HG03558 (cell line): ENCODE data around the gene VPS9D1.
A peak's percentile ranks its signal among the peaks of the same experiment; 100 is the strongest.

ENCODE experiments used
- ATAC-seq: cut with Tn5 transposase; IDR thresholded peaks from one replicate; pipeline ENCODE4 v1.9.1; 2021; ENCODE audit warnings: moderate number of reproducible peaks; ENCODE audit not compliant: unreplicated experiment; ENCODE audit errors: extremely low read depth

VPS9D1 gene, protein sequence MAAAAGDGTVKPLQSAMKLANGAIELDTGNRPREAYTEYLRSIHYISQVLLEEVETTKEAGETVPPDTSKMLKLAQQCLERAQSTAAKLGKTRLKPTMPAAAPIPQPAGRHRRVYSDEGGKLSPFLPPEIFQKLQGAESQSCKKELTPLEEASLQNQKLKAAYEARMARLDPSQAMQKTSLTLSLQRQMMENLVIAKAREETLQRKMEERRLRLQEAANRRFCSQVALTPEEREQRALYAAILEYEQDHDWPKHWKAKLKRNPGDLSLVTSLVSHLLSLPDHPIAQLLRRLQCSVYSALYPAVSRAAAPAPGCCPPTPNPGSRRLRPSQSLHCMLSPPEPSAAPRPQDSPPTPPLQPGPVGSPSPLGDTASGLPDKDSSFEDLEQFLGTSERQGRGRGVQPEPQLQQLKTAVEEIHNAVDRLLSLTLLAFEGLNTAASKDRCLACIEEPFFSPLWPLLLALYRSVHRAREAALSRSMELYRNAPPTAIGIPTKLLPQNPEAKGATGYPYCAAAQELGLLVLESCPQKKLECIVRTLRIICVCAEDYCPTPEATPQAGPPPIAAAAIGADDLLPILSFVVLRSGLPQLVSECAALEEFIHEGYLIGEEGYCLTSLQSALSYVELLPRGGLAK

DNA sequence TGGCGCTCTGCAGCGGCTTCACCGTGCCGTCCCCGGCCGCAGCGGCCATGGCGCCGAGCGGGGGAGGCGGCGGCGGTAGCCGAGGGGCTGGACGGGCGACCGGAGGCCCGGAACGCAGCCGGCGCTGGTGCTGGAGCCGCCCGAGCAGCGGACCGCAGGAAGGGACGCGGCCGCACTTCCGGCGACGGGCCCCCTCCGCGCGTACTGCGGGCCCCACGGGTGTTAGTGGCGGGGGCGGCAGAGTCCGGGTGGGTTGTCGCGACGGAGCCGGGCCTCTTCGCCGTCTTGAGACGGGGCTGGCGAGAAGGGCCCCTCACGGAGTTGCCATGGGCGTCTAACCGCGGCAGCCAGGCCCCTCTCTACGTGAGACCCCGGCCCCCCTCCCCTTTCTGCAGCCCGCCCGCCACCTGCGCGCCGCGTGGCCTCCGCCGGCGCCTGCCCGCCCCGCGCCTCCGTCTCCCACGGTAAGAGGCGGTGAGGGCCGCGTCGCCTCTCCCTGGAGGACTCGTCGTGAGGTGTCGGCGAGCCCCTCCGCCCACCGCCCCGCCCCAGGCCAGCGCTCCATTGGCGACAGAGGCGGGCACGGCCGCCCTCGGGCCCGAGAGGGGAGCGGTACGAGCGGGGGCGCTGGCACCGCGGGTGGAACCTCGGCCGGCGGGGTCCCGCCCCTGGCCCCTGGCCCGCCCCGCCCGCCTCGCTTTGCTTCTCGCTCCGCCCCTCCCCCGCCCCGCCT is at the start of gene VPS9D1, which contains the start of gene ZNF276:
Gene VPS9D1 (minus strand): TSS at position 86 of the 733 bp plus-strand sequence. CDS start 37 bp downstream, at position 49.
Gene ZNF276 (plus strand): TSS at position 725 of the 733 bp plus-strand sequence. CDS start 104 bp downstream, outside the sequence.
- ATAC-seq, result no peak

DNA sequence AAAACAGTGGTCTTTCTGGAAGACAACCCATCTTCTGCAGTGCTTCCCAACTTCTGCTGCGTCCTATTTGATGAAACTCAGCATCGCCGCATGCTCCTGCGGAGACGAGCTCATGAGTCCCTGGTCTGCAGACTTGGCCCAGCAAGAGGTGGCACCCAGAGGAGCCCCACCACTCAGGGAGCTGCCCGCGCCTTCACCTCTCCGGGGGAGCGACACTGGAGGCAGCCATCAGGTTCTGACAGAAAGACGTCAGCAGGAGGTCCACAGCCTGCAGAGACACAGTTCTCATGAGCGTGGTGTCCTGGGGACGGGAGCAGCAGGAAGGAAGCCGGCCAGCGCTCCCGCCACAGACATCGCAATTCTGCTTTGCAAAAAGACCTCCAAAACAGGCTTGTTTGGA is 49.7 kb upstream of the VPS9D1 start:
- ATAC-seq, result no peak

DNA sequence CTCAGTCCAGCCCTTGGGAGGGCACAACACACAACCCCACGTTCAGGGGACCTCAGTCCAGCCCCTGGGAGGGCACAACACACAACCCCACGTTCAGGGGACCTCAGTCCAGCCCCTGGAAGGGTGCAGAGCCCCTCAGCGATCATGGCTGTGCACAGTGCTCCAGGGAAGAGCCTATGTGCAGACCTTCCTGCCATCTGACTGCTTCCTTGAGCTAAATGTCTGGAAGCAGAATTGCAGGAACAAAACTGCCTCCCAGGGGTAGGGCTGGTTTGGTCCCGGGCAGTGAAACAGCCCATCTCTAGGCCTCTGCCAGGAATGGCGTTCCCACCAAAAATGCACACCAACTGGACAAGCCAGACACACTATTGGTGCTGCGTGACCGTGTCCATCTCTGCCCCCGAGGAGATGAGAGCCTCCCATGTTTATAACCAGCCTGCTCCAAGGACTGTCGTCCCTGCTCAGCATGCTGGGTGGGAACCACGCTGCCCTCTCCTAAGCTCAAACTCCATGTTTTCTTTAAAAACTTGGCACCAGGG is 44.7 kb upstream of the VPS9D1 start:
- ATAC-seq, result no peak

DNA sequence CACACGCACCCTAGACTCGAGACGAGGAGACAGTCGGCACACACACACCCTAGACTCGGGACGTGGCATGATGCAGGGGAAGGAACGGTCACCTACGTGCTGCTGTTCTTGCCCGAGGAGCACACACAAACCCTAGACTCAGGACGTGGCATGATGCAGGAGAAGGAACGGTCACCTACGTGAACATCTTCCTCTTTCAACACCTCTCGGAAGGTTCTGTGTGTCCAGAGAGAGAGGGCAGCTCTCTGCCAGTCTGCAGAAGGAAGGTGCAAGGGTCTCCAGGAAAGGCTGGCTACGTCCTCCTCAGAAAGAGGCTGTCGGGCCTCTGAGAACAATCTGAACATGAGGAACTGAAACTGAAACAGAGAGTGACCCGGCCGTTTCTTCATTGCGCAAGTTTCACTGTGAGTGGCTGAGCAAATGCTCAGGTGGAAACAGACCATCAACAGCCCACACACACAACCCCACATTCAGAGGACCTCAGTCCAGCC is 44.1 kb upstream of the VPS9D1 start:
- ATAC-seq, result peak; percentile 63

DNA sequence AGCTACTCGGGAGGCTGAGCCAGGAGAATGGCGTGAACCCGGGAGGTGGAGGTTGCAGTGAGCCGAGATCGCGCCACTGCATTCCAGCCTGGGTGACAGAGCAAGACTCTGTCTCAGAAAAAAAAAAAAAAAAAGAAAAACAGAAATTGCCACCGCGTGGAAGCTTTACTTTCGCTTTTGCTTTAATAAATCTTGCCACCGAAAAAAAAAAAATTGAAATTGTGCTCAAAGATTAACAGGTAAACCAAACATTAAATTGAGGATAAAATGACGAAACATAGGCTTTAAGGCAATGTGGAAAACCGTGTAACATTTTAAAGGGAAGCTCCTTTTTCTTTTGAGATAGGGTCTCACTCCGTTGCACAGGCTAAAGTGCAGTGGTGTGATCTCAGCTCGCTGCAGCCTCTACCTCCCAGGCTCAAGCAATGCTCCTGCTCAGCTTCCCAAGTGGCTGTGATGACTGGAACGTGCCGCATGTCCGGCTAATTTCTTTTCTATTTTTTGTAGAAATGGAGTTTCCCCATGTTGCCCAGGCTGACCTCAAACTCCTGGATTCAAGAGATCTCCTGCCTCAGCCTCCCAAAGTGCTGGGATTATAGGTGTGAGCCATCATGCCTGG is 40.7 kb upstream of the VPS9D1 start:
- ATAC-seq, result no peak

DNA sequence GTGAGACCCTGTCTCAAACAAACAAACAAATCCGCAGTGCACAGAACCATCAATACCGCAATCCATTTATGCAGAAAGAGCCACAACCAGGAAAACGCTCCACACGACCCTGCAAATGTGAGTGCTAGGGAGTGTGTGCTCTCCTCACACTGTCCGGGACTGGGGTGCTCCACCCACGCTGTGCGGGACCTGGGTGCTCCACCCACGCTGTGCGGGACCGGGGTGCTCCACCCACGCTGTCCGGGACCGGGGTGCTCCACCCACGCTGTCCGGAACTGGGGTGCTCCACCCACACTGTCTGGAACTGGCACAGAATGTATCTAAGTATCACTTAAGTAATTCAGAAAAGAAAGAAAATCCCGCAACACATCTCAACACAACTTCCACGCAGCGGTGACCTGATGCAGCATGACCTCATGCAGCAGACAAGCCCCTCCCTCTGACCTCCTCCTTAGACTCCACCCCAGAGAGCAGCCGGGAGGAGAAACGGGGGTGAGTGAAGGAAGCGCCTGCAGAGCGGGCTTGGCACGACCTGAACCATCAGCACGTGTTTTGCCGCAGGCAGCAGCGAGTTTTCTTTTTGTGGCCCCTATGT is 39.1 kb upstream of the VPS9D1 start:
- no peak for ATAC-seq

DNA sequence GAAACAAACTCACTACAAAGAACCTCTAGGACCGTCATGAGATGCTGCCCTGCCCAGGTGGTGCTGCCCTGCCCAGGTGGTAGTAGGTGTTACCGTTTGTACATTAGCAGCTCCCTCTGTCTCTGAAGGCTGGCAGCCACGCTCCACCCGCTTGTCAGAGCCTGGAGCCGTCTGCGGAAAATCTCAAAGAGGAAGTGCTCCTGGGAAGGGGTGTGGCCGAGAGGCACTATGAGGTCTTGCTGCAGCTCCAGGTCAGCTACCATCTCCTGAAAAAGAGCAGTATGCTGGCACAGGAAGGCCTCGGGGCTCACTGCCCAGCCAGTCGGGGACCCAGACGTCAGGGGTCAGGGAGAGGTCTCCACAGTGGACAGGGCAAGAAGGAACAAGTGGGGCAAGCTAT is 28.9 kb upstream of the VPS9D1 start:
- no peak for ATAC-seq

DNA sequence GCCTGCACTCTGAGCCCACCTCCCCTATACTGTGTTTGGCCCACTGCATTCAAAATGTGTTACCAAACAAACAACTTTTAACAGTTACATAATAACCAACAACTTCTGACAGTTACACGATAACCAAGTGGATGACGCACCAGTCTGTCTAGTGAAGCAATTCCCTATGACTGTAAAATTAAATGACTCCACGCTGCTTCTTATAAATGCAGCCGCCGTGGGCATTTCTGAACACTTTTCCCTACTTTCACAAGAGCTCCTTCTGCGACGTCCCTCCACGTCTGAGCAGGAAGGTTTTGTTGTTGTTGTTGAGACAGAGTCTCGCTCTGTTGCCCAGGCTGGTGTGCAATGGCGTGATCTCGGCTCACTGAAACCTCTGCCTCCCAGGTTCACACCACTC is 28.2 kb upstream of the VPS9D1 start:
- ATAC-seq, result no peak

DNA sequence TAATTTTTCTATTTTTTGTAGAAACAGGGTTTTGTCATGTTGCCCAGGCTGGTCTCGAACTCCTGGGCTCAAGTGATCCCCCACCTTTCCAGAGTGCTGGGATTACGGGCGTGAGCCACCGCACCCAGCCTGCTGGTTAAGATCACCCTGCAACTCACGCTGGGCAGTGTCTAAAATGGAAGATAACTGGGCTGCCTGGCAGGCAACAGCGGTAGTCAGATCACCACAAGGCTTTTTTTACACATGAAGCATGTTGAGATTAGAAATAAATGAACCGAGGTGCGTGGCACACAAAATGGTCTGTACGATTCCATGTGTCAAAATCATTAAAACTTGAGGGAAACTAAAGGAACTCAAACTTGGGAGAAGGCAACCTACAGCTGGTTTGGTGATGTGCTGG is 27.4 kb upstream of the VPS9D1 start:
- no peak for ATAC-seq

DNA sequence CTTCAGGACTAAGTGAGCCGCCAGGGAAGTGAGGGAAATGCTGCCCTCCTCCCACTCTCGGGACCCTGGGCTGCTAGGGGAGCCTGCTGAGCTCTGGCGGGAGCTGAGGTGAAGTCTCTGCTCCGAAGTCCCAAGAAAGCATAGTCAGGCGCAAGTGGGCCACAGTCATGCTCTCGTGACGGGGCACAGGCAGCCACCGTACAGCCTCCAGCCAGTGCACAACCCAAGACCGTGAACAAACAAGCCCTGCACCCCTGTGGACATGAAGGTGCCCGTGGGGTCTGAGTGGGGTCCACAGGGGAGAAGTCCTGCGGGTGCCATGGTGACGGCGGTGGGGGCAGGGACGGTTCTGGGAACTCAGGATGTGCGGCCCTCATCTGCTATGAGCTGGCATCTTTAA is 25.3 kb upstream of the VPS9D1 start:
- ATAC-seq, result no peak

DNA sequence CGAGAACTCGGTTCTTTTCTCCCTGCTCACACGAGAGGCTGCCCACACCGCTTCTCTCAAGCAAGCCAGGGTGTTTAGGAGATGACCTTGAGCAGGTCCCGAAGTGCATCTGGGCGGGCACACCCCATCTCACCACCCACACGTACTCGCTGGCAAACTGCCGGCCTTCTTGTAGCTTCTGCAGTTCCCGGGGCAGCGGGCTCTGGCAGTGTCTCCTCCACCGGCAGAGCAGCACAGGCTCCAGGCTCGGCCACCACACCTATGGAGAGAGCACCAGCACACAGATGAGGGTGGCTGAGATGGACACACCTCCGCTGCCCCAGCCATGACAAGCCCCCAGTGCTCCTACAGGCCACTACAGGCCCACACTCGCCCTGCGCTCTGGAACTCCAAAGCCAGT is 24.1 kb upstream of the VPS9D1 start:
- no peak for ATAC-seq

DNA sequence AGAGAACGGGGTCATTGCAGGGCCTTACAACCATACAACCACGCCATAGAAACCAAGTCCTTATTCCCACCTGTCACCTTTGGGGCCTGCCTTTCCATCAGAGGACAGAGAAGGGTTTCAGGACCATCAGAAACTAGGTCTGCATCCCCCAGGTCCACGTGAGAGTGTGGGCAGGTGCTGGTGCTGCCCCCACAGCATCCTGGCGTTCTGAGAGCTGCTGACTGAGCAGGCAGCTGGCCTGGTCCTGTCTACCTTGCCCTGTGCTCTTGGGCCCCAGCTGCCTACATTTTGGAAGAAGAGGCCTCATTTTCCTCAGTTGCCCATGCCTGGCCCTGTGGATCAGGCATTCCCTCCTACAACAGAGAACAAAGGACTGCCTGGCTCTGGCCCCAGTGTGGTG is 22.2 kb upstream of the VPS9D1 start:
- ATAC-seq, result no peak

DNA sequence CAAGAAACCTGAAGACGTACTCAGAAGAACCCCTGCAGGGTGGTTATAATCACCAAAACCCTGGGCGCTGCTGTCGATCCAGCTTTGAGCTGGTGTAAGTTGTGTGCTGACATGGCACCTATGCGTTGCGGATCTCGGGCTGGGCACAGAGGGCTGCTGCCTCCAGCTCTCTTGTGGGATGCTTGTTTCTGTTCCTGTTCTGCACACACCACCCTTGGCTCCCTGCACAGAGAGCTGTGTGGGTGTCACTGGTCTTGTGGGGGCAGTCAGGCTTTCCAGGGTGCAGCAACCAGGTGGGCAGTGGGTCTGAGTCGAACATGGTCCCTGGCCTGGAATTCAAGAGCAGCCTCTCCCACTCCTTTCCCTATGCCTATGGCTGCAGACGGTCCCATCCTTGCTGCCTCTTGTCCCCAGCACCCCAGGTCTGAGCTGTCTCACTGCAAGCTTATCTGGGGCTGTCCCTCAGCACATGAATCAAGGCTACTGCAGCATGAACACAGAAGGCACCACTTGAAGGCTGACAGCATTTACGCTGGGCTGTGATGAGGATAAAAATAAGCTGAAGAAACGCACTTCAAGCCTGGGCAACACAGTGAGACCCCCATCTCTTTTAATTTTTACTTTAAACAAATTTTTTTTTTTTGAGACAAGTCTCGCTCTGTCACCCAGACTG is 20.8 kb upstream of the VPS9D1 start:
- ATAC-seq, result no peak

DNA sequence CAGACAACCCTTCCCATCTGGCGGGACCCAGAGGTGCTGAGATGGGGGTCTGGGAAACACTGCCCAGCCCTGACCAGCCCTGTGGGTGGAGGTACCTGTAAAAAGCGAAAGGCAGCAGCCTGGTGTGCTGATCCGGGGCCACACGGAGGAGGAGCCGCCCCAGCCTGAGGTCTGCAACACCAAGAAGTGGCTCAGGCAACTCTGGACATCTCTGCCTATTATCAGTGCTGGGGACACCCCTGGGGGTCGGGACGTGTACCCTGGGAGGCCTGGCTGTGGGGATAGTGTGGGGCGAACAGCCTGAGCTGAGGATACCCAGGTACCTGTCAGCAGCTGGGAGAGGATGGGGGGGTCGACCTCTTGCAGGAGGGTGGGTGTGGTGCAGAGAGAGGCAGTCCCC is 18.7 kb upstream of the VPS9D1 start:
- no peak for ATAC-seq

DNA sequence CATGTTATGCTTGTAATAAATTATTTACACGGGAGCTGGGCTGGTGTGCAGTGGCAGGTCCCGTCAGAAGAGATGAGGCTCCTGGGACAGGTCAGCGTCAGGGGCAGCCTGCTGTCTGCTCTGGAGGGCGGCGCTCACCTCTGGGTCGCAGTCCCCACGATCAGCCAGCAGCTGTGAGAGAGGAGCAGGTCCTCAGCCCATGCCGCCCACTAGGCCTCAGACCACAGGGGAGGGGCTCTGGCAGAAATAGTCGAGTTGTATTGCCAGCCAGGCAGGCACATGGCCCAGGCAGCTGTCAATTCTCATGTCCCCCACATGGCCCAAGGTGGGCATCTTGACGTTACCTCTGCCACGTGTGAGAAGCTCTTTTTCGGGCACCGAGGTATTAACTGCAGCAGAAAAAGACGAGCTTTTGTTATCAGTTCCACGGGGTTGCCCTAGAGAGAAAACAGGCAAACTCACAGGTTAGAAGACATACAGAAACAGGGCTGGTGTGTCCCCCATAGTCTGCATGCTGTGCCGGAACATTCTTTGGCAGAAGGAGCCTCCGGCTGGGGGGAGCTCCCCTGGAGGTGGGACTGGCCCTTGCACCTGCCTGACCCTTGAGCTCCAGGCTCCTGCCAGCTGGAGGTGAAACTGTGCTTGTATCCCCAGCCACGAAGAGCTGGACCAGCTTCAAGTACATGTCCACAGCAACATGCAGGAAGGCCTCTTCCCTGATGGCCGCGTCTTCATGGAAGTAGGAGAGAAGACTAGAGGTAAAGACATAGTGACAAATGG is 18.0 kb upstream of the VPS9D1 start:
- ATAC-seq, result no peak

DNA sequence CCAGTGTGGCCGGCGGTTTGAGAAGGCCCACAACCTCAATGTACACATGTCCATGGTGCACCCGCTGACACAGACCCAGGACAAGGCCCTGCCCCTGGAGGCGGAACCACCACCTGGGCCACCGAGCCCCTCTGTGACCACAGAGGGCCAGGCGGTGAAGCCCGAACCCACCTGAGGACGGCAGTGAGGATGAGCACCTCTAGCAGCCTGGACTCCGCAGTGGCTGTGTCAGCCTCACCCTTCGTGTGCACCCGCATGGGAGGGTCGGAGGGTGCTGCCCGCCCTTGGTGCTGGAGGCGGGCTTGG is 17.3 kb upstream of the VPS9D1 start:
- no peak for ATAC-seq

DNA sequence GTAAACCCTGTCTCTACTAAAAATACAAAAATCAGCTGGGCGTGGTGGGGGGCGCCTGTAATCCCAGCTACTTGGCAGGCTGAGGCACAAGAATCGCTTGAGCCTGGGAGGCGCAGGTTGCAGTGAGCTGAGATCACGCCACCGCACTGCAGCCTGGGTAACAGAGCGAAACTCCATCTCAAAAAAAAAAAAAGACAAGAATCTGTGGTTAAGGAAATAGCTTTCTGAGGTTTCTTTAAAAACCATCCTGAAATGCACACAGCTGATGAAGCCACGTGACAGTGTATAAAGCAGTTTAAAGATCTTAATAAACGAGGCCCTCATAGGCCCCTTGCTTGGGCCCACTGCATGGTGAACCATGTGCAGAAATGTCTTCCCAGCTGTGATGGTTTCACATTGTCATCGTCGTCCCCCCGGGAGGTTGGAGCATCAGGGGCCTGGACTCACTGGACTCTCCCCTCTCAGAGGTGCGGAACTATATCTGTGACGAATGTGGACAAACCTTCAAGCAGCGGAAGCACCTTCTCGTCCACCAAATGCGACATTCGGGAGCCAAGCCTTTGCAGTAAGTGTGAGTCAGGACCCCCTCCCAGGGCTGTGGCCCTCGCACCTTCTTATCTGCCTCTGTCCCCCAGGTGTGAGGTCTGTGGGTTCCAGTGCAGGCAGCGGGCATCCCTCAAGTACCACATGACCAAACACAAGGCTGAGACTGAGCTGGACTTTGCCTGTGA is 16.8 kb upstream of the VPS9D1 start:
- ATAC-seq, result no peak

DNA sequence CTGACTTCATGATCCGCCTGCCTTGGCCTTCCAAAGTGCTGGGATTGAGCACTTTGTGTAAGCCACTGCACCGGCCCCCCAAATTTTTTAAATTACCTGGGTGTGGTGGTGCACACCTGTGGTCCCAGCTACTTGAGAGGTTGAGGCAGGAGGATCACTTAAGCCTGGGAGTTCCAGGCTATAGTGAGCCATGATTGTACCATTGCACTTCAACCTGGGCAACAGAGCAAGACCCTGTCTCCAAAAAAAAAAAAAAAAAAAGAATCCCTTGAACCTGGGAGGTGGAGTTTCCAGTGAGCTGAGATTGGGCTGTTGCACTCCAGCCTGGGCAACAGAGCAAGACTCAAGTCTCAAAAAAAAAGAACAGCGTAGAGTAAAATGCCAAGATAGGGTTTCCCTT is 15.9 kb upstream of the VPS9D1 start:
- ATAC-seq, result no peak
